ENCODE data around the gene AGBL3.

AGBL3 gene

DNA sequence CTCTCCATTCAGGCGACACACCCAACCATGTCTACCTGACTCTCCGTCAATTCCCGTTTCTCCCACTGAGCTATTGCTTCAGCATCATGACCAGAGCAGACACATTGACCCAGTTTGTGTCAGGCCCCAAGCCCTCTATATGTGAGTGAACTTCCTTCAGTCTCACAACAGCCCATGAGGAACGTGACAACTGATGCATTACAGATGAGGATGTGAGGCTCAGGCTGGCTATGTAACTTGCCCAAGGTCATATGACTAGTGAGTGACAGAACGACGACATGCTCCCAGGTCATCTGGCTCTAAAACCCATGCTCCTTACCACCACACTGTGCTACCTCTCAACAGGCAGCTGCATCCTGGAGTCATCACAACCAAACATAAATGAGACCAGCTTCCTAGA, 165.2 kb downstream of the AGBL3 start:
- CTCF ChIA-PET: interaction anchor here (1.0 to 7.5 kb wide), 2 partner anchors 13 to 164 kb away, joined by 3 to 182 read pairs; partner anchors contain the start of gene CYREN
- Histone ChIP-seq H3K36me3 (ENCODE audit: control insufficient read depth in 4 of 4, insufficient read depth in 4 of 4, low read length in 3 of 4) (peaks cover 0 to 19% (median 4%) of the 10 kb centered on the region in 4 experiments), H3K4me3 (ENCODE audit: control insufficient read depth in 1 of 7, extremely low read depth in 1 of 7, insufficient read depth in 4 of 7, low read depth in 2 of 7, low read length in 6 of 7) (peak overlapping the region in 1 of 7 experiments; percentile 19), H3K27ac (ENCODE audit: insufficient read depth in 1 of 2, low read depth in 1 of 2, low read length in 2 of 2, poor library complexity in 1 of 2, severe bottlenecking in 2 of 2) (peak overlapping the region; percentile 67 to 92), H3K27me3 (replicated peaks in 2 of 5; ENCODE audit: control insufficient read depth in 4 of 5, insufficient read depth in 5 of 5, low read length in 4 of 5) (no peaks in the 10 kb centered on the region), H3K4me1 (ENCODE audit: control extremely low read depth in 1 of 4, control insufficient read depth in 4 of 4, insufficient read depth in 4 of 4, low read length in 3 of 4) (peaks cover 37 to 55% (median 46%) of the 10 kb centered on the region in 4 experiments), H3K9me3 (ENCODE audit: control extremely low read depth in 1 of 5, control insufficient read depth in 4 of 5, insufficient read depth in 2 of 5, low read depth in 1 of 5, low read length in 4 of 5) (peaks cover 3 to 28% (median 6%) of the 10 kb centered on the region in 5 experiments)
- 41% methylated on average over 6 of the region's 6 CpGs for WGBS (ENCODE audit: insufficient coverage)
- peak in 2 of 3 donors; percentile 53 to 73 for DNase-seq
- POLR2A ChIA-PET: interaction anchor here (0.8 to 2.3 kb wide), 2 partner anchors 9 to 17 kb away, joined by 4 to 10 read pairs; no protein-coding TSS in a partner anchor

DNA sequence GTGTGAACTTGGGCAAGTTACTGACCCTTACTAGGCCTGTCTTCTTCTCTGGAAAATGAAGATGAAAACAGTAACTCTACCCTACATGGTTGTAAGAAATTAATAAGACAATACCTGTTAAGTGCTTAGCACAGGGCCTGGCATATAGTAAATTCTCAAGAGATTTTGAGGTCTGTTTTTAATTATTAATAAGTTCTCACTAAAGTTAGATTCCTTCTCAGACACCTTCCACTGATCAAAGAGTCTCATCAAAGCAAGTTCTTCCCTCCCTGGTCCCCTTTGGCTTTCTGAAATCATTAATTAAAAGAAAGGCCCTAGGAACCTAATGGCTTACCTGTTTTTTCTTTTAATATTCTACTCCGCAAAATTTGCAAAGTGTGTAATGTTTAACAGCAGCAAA, 166.1 kb downstream of the AGBL3 start:
- WGBS (ENCODE audit: insufficient coverage): no CpG with 5 or more reads among the region's 1 CpG
- Histone ChIP-seq H3K36me3 (ENCODE audit: control insufficient read depth in 4 of 4, insufficient read depth in 4 of 4, low read length in 3 of 4) (peaks cover 0 to 27% (median 7%) of the 10 kb centered on the region in 4 experiments), H3K27ac (ENCODE audit: insufficient read depth in 1 of 2, low read depth in 1 of 2, low read length in 2 of 2, poor library complexity in 1 of 2, severe bottlenecking in 2 of 2) (no peak overlapping the region), H3K9me3 (ENCODE audit: control extremely low read depth in 1 of 5, control insufficient read depth in 4 of 5, insufficient read depth in 2 of 5, low read depth in 1 of 5, low read length in 4 of 5) (peaks cover 3 to 32% (median 11%) of the 10 kb centered on the region in 5 experiments), H3K4me1 (ENCODE audit: control extremely low read depth in 1 of 4, control insufficient read depth in 4 of 4, insufficient read depth in 4 of 4, low read length in 3 of 4) (peaks cover 31 to 49% (median 40%) of the 10 kb centered on the region in 4 experiments), H3K4me3 (ENCODE audit: control insufficient read depth in 1 of 7, extremely low read depth in 1 of 7, insufficient read depth in 4 of 7, low read depth in 2 of 7, low read length in 6 of 7) (no peak overlapping the region), H3K27me3 (replicated peaks in 2 of 5; ENCODE audit: control insufficient read depth in 4 of 5, insufficient read depth in 5 of 5, low read length in 4 of 5) (no peaks in the 10 kb centered on the region)
- DNase-seq: no peak
- POLR2A ChIA-PET: no interaction called here
- CTCF ChIA-PET: interaction anchor here (7.5 kb wide), 1 partner anchor 12 kb away, joined by 182 read pairs; the partner anchor contains the start of gene CYREN

GRCh38 chr7:135154734-135155133, 168.4 kb downstream of the AGBL3 start:
- POLR2A ChIA-PET: no interaction called here
- CTCF ChIA-PET: interaction anchor here (8.7 kb wide), 1 partner anchor 13 kb away, joined by 67 read pairs; the partner anchor contains the start of gene CYREN
- WGBS (ENCODE audit: insufficient coverage): no CpG with 5 or more reads among the region's 1 CpG
- Histone ChIP-seq H3K4me3 (ENCODE audit: control insufficient read depth in 1 of 7, extremely low read depth in 1 of 7, insufficient read depth in 4 of 7, low read depth in 2 of 7, low read length in 6 of 7) (no peak overlapping the region), H3K36me3 (ENCODE audit: control insufficient read depth in 4 of 4, insufficient read depth in 4 of 4, low read length in 3 of 4) (peaks cover 0 to 31% (median 12%) of the 10 kb centered on the region in 4 experiments), H3K27me3 (replicated peaks in 2 of 5; ENCODE audit: control insufficient read depth in 4 of 5, insufficient read depth in 5 of 5, low read length in 4 of 5) (no peaks in the 10 kb centered on the region), H3K4me1 (ENCODE audit: control extremely low read depth in 1 of 4, control insufficient read depth in 4 of 4, insufficient read depth in 4 of 4, low read length in 3 of 4) (peaks cover 19 to 50% (median 40%) of the 10 kb centered on the region in 4 experiments), H3K27ac (ENCODE audit: insufficient read depth in 1 of 2, low read depth in 1 of 2, low read length in 2 of 2, poor library complexity in 1 of 2, severe bottlenecking in 2 of 2) (no peak overlapping the region), H3K9me3 (ENCODE audit: control extremely low read depth in 1 of 5, control insufficient read depth in 4 of 5, insufficient read depth in 2 of 5, low read depth in 1 of 5, low read length in 4 of 5) (peaks cover 3 to 32% (median 11%) of the 10 kb centered on the region in 5 experiments)
- DNase-seq: no peak

DNA sequence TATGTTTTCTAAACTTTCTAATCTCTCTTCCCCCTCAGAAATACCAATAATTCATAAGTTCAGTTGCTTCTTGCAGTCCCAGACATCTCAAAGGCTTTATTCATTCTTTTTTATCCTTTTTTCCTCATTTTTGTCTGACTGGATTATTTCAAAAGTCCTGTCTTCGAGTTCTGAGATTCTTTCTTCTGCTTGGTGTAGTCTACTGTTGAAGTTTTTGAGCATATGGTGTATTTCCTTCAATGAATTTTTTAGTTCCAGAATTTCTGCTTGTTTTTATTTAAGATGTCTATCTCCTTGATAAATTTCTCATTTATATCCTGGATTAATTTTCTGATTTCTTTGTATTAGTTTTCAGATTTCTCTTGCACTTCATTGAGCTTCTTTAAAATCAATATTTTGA, 170.0 kb downstream of the AGBL3 start:
- CTCF ChIA-PET: interaction anchor here (0.8 to 8.7 kb wide), 2 partner anchors 12 to 47 kb away, joined by 4 to 67 read pairs; partner anchors contain the start of gene CYREN
- no peak overlapping the region for H3K4me3 ChIP-seq (ENCODE audit: control insufficient read depth in 1 of 7, extremely low read depth in 1 of 7, insufficient read depth in 4 of 7, low read depth in 2 of 7, low read length in 6 of 7)
- POLR2A ChIA-PET: no interaction called here
- peaks cover 24 to 51% (median 40%) of the 10 kb centered on the region in 4 experiments for H3K4me1 ChIP-seq (ENCODE audit: control extremely low read depth in 1 of 4, control insufficient read depth in 4 of 4, insufficient read depth in 4 of 4, low read length in 3 of 4)
- peaks cover 3 to 32% (median 11%) of the 10 kb centered on the region in 5 experiments for H3K9me3 ChIP-seq (ENCODE audit: control extremely low read depth in 1 of 5, control insufficient read depth in 4 of 5, insufficient read depth in 2 of 5, low read depth in 1 of 5, low read length in 4 of 5)
- H3K27ac ChIP-seq (ENCODE audit: insufficient read depth in 1 of 2, low read depth in 1 of 2, low read length in 2 of 2, poor library complexity in 1 of 2, severe bottlenecking in 2 of 2): no peak overlapping the region
- no CpG with 5 or more reads among the region's 1 CpG for WGBS (ENCODE audit: insufficient coverage)
- H3K36me3 ChIP-seq (ENCODE audit: control insufficient read depth in 4 of 4, insufficient read depth in 4 of 4, low read length in 3 of 4): peaks cover 0 to 31% (median 12%) of the 10 kb centered on the region in 4 experiments
- DNase-seq: peak in 1 of 3 donors; percentile 45
- no peaks in the 10 kb centered on the region for H3K27me3 ChIP-seq (replicated peaks in 2 of 5; ENCODE audit: control insufficient read depth in 4 of 5, insufficient read depth in 5 of 5, low read length in 4 of 5)

DNA sequence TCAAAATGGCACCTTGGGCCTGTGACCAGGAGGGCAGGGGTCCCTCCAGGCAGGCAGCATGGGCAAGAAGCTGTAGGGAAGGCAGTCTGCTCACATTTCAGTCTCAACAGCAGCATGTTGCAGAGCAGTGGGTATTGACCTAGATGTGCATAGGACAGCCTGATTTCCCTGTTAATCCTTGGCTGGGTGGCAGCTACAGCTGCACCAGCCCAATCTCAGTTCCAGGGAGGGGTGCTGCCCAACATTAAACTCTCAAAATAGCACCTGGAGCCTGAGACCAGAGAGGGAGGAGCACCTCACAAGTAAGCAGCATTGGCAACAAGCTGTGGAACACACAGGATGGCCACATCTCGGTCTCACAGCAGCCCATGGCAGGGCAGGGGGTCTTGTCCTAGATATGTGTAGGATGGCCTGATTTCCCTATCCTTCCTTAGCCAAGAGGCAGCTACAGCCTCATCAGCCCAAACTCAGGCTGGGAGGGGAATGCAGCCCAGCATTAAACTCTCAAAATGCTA, 171.9 kb downstream of the AGBL3 start:
- WGBS (ENCODE audit: insufficient coverage): no CpG with 5 or more reads among the region's 1 CpG
- peaks cover 27 to 54% (median 41%) of the 10 kb centered on the region in 4 experiments for H3K4me1 ChIP-seq (ENCODE audit: control extremely low read depth in 1 of 4, control insufficient read depth in 4 of 4, insufficient read depth in 4 of 4, low read length in 3 of 4)
- peaks cover 0 to 19% (median 10%) of the 10 kb centered on the region in 4 experiments for H3K36me3 ChIP-seq (ENCODE audit: control insufficient read depth in 4 of 4, insufficient read depth in 4 of 4, low read length in 3 of 4)
- peak overlapping the region in 1 of 7 experiments; percentile 17 for H3K4me3 ChIP-seq (ENCODE audit: control insufficient read depth in 1 of 7, extremely low read depth in 1 of 7, insufficient read depth in 4 of 7, low read depth in 2 of 7, low read length in 6 of 7)
- DNase-seq: no peak
- peak overlapping the region in 1 of 2 experiments; percentile 95 for H3K27ac ChIP-seq (ENCODE audit: insufficient read depth in 1 of 2, low read depth in 1 of 2, low read length in 2 of 2, poor library complexity in 1 of 2, severe bottlenecking in 2 of 2)
- no peaks in the 10 kb centered on the region for H3K27me3 ChIP-seq (replicated peaks in 2 of 5; ENCODE audit: control insufficient read depth in 4 of 5, insufficient read depth in 5 of 5, low read length in 4 of 5)
- ChIA-PET POLR2A (interaction anchor here (3.3 kb wide), 1 partner anchor 12 kb away, joined by 26 read pairs; the partner anchor contains the start of gene CYREN), CTCF (interaction anchor here (1.1 to 15.2 kb wide), 4 partner anchors 9 to 171 kb away, joined by 3 to 182 read pairs (median 35); partner anchors contain the start of genes CYREN and TMEM140)
- peaks cover 4 to 34% (median 11%) of the 10 kb centered on the region in 5 experiments for H3K9me3 ChIP-seq (ENCODE audit: control extremely low read depth in 1 of 5, control insufficient read depth in 4 of 5, insufficient read depth in 2 of 5, low read depth in 1 of 5, low read length in 4 of 5)

GRCh38 chr7:135158874-135159273, 172.6 kb downstream of the AGBL3 start:
- DNase-seq: no peak
- ChIA-PET CTCF (interaction anchor here (1.1 to 15.2 kb wide), 5 partner anchors 9 to 172 kb away, joined by 3 to 182 read pairs (median 3); partner anchors contain the start of genes CYREN and TMEM140), POLR2A (interaction anchor here (3.3 kb wide), 1 partner anchor 11 kb away, joined by 26 read pairs; the partner anchor contains the start of gene CYREN)
- 82% methylated on average over 6 of the region's 6 CpGs for WGBS (ENCODE audit: insufficient coverage)
- peak overlapping the region in 1 of 7 experiments; percentile 35 for H3K4me3 ChIP-seq (ENCODE audit: control insufficient read depth in 1 of 7, extremely low read depth in 1 of 7, insufficient read depth in 4 of 7, low read depth in 2 of 7, low read length in 6 of 7)
- peaks cover 27 to 56% (median 41%) of the 10 kb centered on the region in 4 experiments for H3K4me1 ChIP-seq (ENCODE audit: control extremely low read depth in 1 of 4, control insufficient read depth in 4 of 4, insufficient read depth in 4 of 4, low read length in 3 of 4)
- peaks cover 4 to 34% (median 11%) of the 10 kb centered on the region in 5 experiments for H3K9me3 ChIP-seq (ENCODE audit: control extremely low read depth in 1 of 5, control insufficient read depth in 4 of 5, insufficient read depth in 2 of 5, low read depth in 1 of 5, low read length in 4 of 5)
- peak overlapping the region; percentile 83 to 95 for H3K27ac ChIP-seq (ENCODE audit: insufficient read depth in 1 of 2, low read depth in 1 of 2, low read length in 2 of 2, poor library complexity in 1 of 2, severe bottlenecking in 2 of 2)
- H3K36me3 ChIP-seq (ENCODE audit: control insufficient read depth in 4 of 4, insufficient read depth in 4 of 4, low read length in 3 of 4): peaks cover 0 to 19% (median 8%) of the 10 kb centered on the region in 4 experiments
- no peaks in the 10 kb centered on the region for H3K27me3 ChIP-seq (replicated peaks in 2 of 5; ENCODE audit: control insufficient read depth in 4 of 5, insufficient read depth in 5 of 5, low read length in 4 of 5)
